Measurements from ENCODE around the gene TBCC.

GRCh38 chr6:42786525-42786985 lies 40.7 kb upstream of the TBCC start:
- TF ChIP-seq ATF7 (IDR thresholded peaks at IDR 0.05; ENCODE audit: low read depth) (no peak), GABPA (IDR thresholded peaks at IDR 0.05; ENCODE audit: low read depth) (no peak), YY1 (IDR thresholded peaks at IDR 0.05; ENCODE audit: low read depth, low read length) (no peak), KDM1A (IDR thresholded peaks at IDR 0.05; ENCODE audit: borderline replicate concordance) (no peak), NR2F1 (conservative IDR thresholded peaks at IDR 0.05) (no peak)
